ENCODE data around the gene LTBP1. TPM values are rescaled to one million over a fixed set of nuclear protein-coding genes. Genes with fewer than 3 reads are reported as not detected.

Gene LTBP1
- total RNA-seq, 2 donors from 2014 or later, result 19.4 to 23.1 TPM

GRCh38 chr2:33094303-33094702 lies 147.6 kb downstream of the LTBP1 start:
- Histone ChIP-seq H3K9me3 (no peaks in the 10 kb centered on the region), H3K36me3 (no peaks in the 10 kb centered on the region), H3K27me3 (no peaks in the 10 kb centered on the region), H3K27ac (no peak overlapping the region), H3K4me1 (no peaks in the 10 kb centered on the region), H3K4me3 (no peak overlapping the region), H3K9ac (ENCODE audit: low read depth in 2 of 2, low read length in 2 of 2) (no peak overlapping the region)
- intact Hi-C loops (cut with DNase I), result no loop called here
- TF ChIP-seq CTCF (IDR thresholded peaks at IDR 0.05), result no peak
- no peak for DNase-seq

- no peaks in the 10 kb centered on the region for H3K27me3 ChIP-seq
- no peaks in the 10 kb centered on the region for H3K9me3 ChIP-seq
- no peak overlapping the region for H3K27ac ChIP-seq
- DNase-seq, result no peak
- H3K4me1 ChIP-seq, result no peaks in the 10 kb centered on the region
- H3K4me3 ChIP-seq, result no peak overlapping the region
- H3K9ac ChIP-seq (ENCODE audit: low read depth in 2 of 2, low read length in 2 of 2), result no peak overlapping the region
- no peak for TF ChIP-seq CTCF (IDR thresholded peaks at IDR 0.05)
- intact Hi-C loops (cut with DNase I), result no loop called here
- no peaks in the 10 kb centered on the region for H3K36me3 ChIP-seq
These were observed 153.2 kb downstream of the LTBP1 start for GRCh38 chr2:33099989-33100388.

GRCh38 chr2:33100921-33101320 lies 154.2 kb downstream of the LTBP1 start:
- H3K9ac ChIP-seq (ENCODE audit: low read depth in 2 of 2, low read length in 2 of 2), result no peak overlapping the region
- no peaks in the 10 kb centered on the region for H3K36me3 ChIP-seq
- intact Hi-C loops (cut with DNase I), result no loop called here
- no peak for TF ChIP-seq CTCF (IDR thresholded peaks at IDR 0.05)
- H3K9me3 ChIP-seq, result no peaks in the 10 kb centered on the region
- H3K27me3 ChIP-seq, result no peaks in the 10 kb centered on the region
- H3K4me1 ChIP-seq, result no peaks in the 10 kb centered on the region
- DNase-seq, result no peak
- no peak overlapping the region for H3K4me3 ChIP-seq
- H3K27ac ChIP-seq, result no peak overlapping the region

DNA sequence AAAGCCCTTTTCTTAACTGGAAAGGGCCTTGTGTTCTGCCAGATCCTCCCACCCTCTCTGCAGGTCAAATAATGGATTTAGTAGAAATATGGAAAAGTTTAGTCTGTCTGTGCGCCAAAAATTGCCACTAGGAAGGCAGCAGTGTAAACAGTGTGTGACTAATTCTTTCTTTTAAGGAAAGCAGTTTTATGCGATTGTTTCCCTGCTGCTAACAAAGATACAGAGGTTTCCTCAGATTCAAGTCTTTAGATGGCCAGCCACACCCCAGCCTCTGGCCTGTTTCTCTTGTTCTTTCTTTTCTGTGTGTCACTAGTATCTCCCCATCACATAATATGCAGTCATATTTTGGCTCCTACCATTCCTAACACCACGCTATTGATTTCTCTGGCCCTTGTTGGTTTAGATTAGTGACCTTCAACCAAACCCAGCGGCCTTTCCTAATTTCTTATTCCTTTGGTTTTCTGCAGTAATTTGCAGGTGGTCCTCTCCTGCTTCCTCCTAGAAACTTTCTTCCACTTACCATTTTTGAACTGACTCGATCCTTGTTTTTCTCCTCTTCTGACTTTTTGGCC lies 157.4 kb downstream of the LTBP1 start:
- H3K4me3 ChIP-seq, result no peak overlapping the region
- no peaks in the 10 kb centered on the region for H3K9me3 ChIP-seq
- no peak overlapping the region for H3K9ac ChIP-seq (ENCODE audit: low read depth in 2 of 2, low read length in 2 of 2)
- DNase-seq, result no peak
- TF ChIP-seq CTCF (IDR thresholded peaks at IDR 0.05), result no peak
- no peak overlapping the region for H3K27ac ChIP-seq
- no peaks in the 10 kb centered on the region for H3K4me1 ChIP-seq
- H3K36me3 ChIP-seq, result no peaks in the 10 kb centered on the region
- no peaks in the 10 kb centered on the region for H3K27me3 ChIP-seq
- intact Hi-C loops (cut with DNase I), result no loop called here

DNA sequence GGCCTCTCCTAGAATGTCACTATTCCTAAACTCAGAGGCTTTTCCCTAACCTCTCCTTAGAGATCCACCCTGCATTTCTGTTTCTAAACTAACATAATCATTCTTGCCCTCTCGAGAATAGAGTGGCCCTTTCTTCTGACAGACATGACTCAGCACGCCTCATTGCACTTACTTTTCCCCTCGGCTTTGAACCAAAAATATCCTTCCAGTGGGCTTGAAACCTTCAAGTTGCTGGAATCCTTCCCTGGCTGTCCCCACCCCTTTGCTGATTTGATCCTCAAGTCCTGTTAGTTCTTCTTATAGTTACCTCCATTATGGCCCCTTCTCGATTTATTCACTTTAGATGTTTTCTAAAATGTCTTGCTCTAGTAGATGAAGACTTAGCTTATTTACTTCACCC lies 158.0 kb downstream of the LTBP1 start:
- Histone ChIP-seq H3K27ac (no peak overlapping the region), H3K4me1 (no peaks in the 10 kb centered on the region), H3K9ac (ENCODE audit: low read depth in 2 of 2, low read length in 2 of 2) (no peak overlapping the region), H3K36me3 (no peaks in the 10 kb centered on the region), H3K27me3 (no peaks in the 10 kb centered on the region), H3K9me3 (no peaks in the 10 kb centered on the region), H3K4me3 (no peak overlapping the region)
- no peak for DNase-seq
- no peak for TF ChIP-seq CTCF (IDR thresholded peaks at IDR 0.05)
- intact Hi-C loops (cut with DNase I), result no loop called here
